ENCODE measurements around the gene TSPAN1.

DNA sequence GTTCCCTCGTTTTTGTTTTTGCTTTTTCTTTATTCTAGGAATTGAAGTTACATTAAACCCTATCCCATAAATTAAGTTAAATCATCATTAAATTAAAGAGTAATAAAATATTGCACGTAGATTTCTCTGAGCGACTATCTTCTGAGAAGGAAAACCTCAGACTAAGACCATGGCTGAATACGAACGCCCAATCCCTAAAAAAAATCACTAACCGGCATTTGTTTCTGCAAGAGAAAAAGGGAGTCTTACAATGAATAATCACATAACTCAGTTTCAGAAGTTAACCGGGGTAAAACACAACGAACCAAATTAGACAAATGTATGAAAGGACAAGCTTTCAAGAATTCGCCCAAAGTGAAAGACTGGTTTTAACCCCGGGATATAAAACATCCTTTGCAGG lies 43.8 kb upstream of the TSPAN1 start:
- TF ChIP-seq, protein P1, sequence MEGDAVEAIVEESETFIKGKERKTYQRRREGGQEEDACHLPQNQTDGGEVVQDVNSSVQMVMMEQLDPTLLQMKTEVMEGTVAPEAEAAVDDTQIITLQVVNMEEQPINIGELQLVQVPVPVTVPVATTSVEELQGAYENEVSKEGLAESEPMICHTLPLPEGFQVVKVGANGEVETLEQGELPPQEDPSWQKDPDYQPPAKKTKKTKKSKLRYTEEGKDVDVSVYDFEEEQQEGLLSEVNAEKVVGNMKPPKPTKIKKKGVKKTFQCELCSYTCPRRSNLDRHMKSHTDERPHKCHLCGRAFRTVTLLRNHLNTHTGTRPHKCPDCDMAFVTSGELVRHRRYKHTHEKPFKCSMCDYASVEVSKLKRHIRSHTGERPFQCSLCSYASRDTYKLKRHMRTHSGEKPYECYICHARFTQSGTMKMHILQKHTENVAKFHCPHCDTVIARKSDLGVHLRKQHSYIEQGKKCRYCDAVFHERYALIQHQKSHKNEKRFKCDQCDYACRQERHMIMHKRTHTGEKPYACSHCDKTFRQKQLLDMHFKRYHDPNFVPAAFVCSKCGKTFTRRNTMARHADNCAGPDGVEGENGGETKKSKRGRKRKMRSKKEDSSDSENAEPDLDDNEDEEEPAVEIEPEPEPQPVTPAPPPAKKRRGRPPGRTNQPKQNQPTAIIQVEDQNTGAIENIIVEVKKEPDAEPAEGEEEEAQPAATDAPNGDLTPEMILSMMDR (IDR thresholded peaks at IDR 0.05), result no peak
- TF ChIP-seq POLR2AphosphoS5 (IDR thresholded peaks at IDR 0.05) (no peak), POLR2A (IDR thresholded peaks at IDR 0.05) (no peak), EP300 (IDR thresholded peaks at IDR 0.05; ENCODE audit: low read depth) (no peak)
